GM12892 (cell line): ENCODE results near the gene CNTN4.

Experiments used
- POLR2A ChIP-seq: IDR thresholded peaks from 2 replicates; pipeline ENCODE4 v1.6.1; 2011; ENCODE audit warnings: low read depth, low read length, control low read depth
- POLR2AphosphoS5 ChIP-seq: IDR thresholded peaks from 2 replicates; pipeline ENCODE4 v1.6.1; 2011; ENCODE audit warnings: low read depth, low read length, control low read depth
- TAF1 ChIP-seq: IDR thresholded peaks from 2 replicates; pipeline ENCODE4 v1.6.1; 2011; ENCODE audit warnings: low read depth, mild to moderate bottlenecking, control low read depth, low read length, borderline replicate concordance

- TF ChIP-seq POLR2AphosphoS5 (no peak), POLR2A (no peak), TAF1 (no peak)
These were observed 821.4 kb downstream of the CNTN4 start for GRCh38 chr3:2920103-2920502.
